Cardiac fibroblast (primary cell): Measurements from ENCODE around the gene ZNF2.

Source experiments
- DNase-seq, 2 donors: peaks; one replicate each; pipeline versions ENCODE4 v3.0.0 to v3.0.0-alpha.2; 2010; ENCODE audit warnings: low read depth in 2 of 2
- H3K4me3 ChIP-seq, 2 donors: replicated peaks in 1 of 2; 1 replicate in 1 of 2; 2 replicates in 1 of 2; pipeline ENCODE4 v1.5.1; 2011; ENCODE audit warnings: low read depth in 2 of 2, low read length in 2 of 2, mild to moderate bottlenecking in 2 of 2, moderate library complexity in 1 of 2
- CTCF ChIP-seq: IDR thresholded peaks from one replicate; pipeline ENCODE4 v1.5.1; 2011; ENCODE audit warnings: low read depth, mild to moderate bottlenecking, low read length, inconsistent platforms

ZNF2 gene

GRCh38 chr2:95149397-95149984, 16.1 kb upstream of the ZNF2 start:
- H3K4me3 ChIP-seq, result no peak overlapping the region
- TF ChIP-seq CTCF, result no peak
- DNase-seq, result peak in 1 of 2 donors; percentile 12

- DNase-seq, result no peak
Measured at GRCh38 chr2:95158441-95158840, 7.2 kb upstream of the ZNF2 start.

GRCh38 chr2:95158891-95159619, 6.6 kb upstream of the ZNF2 start:
- peak overlapping the region; percentile 66 to 86 for H3K4me3 ChIP-seq
- no peak for TF ChIP-seq CTCF
- DNase-seq, result peak; percentile 48 to 49

More at GRCh38 chr2:95158441-95158840, 7.2 kb upstream of the ZNF2 start:
- TF ChIP-seq CTCF, result no peak
- peak overlapping the region; percentile 66 to 86 for H3K4me3 ChIP-seq

GRCh38 chr2:95159690-95160449, 5.7 kb upstream of the ZNF2 start, which contains the start of gene ZNF514:
Gene ZNF514, minus strand, starts transcription at chr2:95159848. Its CDS starts 6,595 bp downstream, at chr2:95153253.
- DNase-seq, result peak; percentile 68 to 82
- TF ChIP-seq CTCF, result no peak
- H3K4me3 ChIP-seq, result peak within 1 kb of the TSS; percentile 66 to 86

GRCh38 chr2:95165030-95165370, 609 bp upstream of the ZNF2 start:
- DNase-seq, result no peak
- H3K4me3 ChIP-seq, result peak overlapping the region; percentile 69 to 82
- TF ChIP-seq CTCF, result no peak

GRCh38 chr2:95166065-95166763, 605 bp downstream of the ZNF2 start:
- no peak for TF ChIP-seq CTCF
- H3K4me3 ChIP-seq, result peak overlapping the region; percentile 69 to 82
- DNase-seq, result no peak
